ENCODE data around the gene LDLRAD4.

DNA sequence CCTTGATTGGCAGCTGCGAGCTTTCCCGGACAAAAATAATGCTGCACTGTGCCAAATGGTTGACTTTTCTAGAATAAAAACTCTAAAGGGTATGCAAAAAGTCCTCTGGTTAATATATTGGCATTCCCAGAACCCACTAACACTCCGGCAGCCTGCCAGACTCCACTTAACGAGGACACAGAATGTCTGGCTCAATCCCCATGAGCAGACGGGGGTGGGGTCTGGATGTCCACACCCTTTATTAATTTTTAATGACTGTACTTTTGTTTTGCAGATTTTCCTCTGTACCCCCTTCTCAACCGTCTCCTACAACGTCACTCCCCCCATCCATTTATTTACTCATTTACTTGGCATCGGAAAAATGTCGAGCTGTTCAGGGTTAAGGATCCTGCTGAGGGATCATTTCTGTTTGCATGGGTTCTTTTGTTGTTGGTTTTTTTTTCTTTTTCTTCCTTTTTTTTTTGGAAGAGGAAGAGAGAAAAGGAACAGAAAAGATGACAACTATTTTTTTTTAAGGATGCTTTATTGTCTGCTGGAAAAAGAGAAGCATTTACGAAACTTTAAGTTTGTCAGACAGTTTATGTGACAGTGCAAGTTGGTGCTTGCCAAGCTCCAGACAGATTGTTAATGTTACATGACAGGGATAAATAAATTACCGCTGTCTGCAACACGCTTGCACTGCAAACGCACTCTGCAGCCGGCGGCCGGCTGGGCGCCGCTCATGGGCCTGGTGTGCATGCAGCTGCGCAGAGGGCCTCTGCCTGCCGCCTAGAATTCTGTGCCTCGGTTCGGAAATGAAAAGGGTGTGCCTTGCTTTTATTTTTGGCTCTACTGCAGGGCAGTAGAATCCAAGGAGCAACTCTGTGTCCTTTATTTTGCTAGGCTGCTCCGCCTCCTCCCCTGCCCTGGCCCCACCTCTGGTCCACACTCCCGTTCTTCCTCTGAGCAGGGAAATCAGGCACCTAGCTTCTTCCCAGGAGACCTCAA lies 3.6 kb downstream of the LDLRAD4 start:
- TF ChIP-seq, protein P1, sequence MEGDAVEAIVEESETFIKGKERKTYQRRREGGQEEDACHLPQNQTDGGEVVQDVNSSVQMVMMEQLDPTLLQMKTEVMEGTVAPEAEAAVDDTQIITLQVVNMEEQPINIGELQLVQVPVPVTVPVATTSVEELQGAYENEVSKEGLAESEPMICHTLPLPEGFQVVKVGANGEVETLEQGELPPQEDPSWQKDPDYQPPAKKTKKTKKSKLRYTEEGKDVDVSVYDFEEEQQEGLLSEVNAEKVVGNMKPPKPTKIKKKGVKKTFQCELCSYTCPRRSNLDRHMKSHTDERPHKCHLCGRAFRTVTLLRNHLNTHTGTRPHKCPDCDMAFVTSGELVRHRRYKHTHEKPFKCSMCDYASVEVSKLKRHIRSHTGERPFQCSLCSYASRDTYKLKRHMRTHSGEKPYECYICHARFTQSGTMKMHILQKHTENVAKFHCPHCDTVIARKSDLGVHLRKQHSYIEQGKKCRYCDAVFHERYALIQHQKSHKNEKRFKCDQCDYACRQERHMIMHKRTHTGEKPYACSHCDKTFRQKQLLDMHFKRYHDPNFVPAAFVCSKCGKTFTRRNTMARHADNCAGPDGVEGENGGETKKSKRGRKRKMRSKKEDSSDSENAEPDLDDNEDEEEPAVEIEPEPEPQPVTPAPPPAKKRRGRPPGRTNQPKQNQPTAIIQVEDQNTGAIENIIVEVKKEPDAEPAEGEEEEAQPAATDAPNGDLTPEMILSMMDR (conservative IDR thresholded peaks at IDR 0.05; ENCODE audit: low read depth in 2 of 2): no peak
- no peak for TF ChIP-seq POLR2AphosphoS5 (IDR thresholded peaks at IDR 0.05; ENCODE audit: low read depth)
- TF ChIP-seq CREB1 (CRISPR knock-in tag; IDR thresholded peaks at IDR 0.05; ENCODE audit: low read depth): no peak
- TF ChIP-seq EZH2 (IDR thresholded peaks at IDR 0.05; ENCODE audit: low read depth, unreplicated experiment): no peak
- TF ChIP-seq, protein P2, sequence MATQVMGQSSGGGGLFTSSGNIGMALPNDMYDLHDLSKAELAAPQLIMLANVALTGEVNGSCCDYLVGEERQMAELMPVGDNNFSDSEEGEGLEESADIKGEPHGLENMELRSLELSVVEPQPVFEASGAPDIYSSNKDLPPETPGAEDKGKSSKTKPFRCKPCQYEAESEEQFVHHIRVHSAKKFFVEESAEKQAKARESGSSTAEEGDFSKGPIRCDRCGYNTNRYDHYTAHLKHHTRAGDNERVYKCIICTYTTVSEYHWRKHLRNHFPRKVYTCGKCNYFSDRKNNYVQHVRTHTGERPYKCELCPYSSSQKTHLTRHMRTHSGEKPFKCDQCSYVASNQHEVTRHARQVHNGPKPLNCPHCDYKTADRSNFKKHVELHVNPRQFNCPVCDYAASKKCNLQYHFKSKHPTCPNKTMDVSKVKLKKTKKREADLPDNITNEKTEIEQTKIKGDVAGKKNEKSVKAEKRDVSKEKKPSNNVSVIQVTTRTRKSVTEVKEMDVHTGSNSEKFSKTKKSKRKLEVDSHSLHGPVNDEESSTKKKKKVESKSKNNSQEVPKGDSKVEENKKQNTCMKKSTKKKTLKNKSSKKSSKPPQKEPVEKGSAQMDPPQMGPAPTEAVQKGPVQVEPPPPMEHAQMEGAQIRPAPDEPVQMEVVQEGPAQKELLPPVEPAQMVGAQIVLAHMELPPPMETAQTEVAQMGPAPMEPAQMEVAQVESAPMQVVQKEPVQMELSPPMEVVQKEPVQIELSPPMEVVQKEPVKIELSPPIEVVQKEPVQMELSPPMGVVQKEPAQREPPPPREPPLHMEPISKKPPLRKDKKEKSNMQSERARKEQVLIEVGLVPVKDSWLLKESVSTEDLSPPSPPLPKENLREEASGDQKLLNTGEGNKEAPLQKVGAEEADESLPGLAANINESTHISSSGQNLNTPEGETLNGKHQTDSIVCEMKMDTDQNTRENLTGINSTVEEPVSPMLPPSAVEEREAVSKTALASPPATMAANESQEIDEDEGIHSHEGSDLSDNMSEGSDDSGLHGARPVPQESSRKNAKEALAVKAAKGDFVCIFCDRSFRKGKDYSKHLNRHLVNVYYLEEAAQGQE (IDR thresholded peaks at IDR 0.05; ENCODE audit: unreplicated experiment): no peak
- no peak for TF ChIP-seq EZH2phosphoT487 (IDR thresholded peaks at IDR 0.05; ENCODE audit: unreplicated experiment)
- TF ChIP-seq ZNF114 (CRISPR knock-in tag; IDR thresholded peaks at IDR 0.05): no peak
- no peak for TF ChIP-seq JUNB (IDR thresholded peaks at IDR 0.05; ENCODE audit: unreplicated experiment)

Measured in GM23338 (cell line).